NT2/D1 (cell line): Measurements from ENCODE around the gene TMEM234.
"Not testable (repeated sequence)": the region's sequence is repeated elsewhere in the genome, so short reads cannot be mapped to it uniquely, and the experiment has no call there.

ENCODE experiments used
- DNase-seq: peaks from one replicate; pipeline ENCODE4 v3.0.0-alpha.2; 2011; ENCODE audit warnings: low read depth, low spot score
- H3K27me3 ChIP-seq: 2 replicates; pipeline ENCODE4 v1.6.0; 2011; ENCODE audit warnings: mild to moderate bottlenecking; ENCODE audit not compliant: insufficient read length, insufficient read depth
- H3K36me3 ChIP-seq: 2 replicates; pipeline ENCODE4 v1.6.1; 2011; ENCODE audit warnings: mild to moderate bottlenecking, low read length, mixed read lengths; ENCODE audit not compliant: insufficient read depth, insufficient read length
- H3K4me1 ChIP-seq: 2 replicates; pipeline ENCODE4 v1.5.1; 2011; ENCODE audit not compliant: insufficient read depth, insufficient read length
- H3K4me3 ChIP-seq: 2 replicates; pipeline ENCODE4 v1.5.1; 2011; ENCODE audit warnings: low read depth; ENCODE audit not compliant: insufficient read length
- H3K9ac ChIP-seq: 2 replicates; pipeline ENCODE4 v1.6.0; 2011; ENCODE audit warnings: low read depth; ENCODE audit not compliant: insufficient read length
- H3K9me3 ChIP-seq: 2 replicates; pipeline ENCODE4 v1.5.1; 2011; ENCODE audit warnings: mild to moderate bottlenecking, low read length; ENCODE audit not compliant: insufficient read depth
- SUZ12 ChIP-seq: IDR thresholded peaks from 2 replicates; pipeline ENCODE4 v1.6.1; 2011; ENCODE audit not compliant: insufficient read length, insufficient read depth; ENCODE audit errors: extremely low read depth
- YY1 ChIP-seq: IDR thresholded peaks from 2 replicates; pipeline ENCODE4 v1.6.1; 2011; ENCODE audit not compliant: insufficient read length, insufficient read depth
- ZNF274 ChIP-seq: IDR thresholded peaks from 2 replicates; pipeline ENCODE4 v1.6.1; 2011; ENCODE audit warnings: mild to moderate bottlenecking, low read depth, low read length

TMEM234 gene

DNA sequence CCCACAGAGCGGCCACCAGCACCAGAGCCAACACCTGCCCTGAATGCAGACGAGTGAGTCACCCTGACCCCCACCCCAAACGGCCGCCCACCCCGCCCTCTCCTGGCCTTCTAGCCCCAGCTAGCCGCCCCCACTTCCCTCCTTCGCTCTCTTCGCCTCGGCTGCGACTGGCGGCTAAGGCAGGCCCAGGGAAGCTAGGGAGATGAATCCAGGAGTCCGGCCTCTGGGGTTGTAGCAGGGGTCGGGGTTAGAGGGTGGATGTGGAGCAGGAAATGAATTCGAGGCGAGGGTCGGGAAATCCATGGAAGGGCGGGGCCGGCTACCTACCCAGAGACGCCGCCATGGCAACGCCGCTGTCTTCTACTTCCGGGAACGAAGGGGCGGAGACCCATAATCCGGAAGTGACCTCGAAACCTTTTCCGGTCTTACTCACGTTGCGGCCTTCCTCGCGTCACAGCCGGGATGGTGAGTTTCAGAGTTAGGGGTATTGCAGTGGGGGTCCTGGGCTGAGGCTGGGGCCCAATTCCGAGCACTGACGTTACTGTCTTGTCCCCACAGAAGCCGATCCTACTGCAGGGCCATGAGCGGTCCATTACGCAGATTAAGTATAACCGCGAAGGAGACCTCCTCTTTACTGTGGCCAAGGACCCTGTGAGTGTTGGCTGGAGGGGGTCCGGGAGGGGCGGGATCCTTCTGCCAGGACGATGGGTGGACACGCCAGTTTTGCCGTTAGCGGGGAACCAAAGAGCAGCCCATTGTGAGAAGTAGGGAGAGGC is at the start of gene TMEM234, which contains the start of gene EIF3I:
TMEM234 (minus strand) TSS at position 374 of the 776 bp plus-strand sequence; CDS start at position 343, 31 bp downstream.
EIF3I (plus strand) TSS at position 428 of the 776 bp plus-strand sequence; CDS start at position 463, 35 bp downstream.
- Histone ChIP-seq H3K36me3 (peaks cover 67% of the 10 kb centered on the region), H3K9ac (peak within 1 kb of the TSS; percentile 97), H3K4me1 (peaks cover 13% of the 10 kb centered on the region), H3K27me3 (no peaks in the 10 kb centered on the region), H3K4me3 (peak within 1 kb of the TSS; percentile 91), H3K9me3 (no peaks in the 10 kb centered on the region)
- TF ChIP-seq ZNF274, result no peak
- peak; percentile 44 for TF ChIP-seq YY1
- peak; percentile 96 for DNase-seq

DNA sequence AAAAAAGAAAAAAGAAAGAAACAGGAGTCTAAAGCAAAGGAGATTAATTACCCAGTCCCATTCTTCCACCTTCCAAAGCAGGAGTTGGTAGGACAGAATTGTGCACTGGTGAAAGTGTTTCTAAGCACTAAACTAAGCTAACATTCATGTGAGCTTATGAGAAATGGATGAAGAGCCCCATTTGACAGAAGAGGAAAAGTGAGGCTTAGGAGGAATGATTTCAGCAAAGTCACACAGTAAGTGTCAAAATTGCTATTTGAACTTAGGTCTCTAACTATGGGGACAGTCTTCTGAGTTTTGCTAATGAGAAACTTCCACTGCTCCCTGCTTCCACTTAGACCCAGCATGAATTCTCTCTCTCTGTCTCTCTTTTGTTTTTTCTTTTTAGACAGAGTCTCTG is 47.6 kb upstream of the TMEM234 start:
- peaks cover 28% of the 10 kb centered on the region for H3K4me1 ChIP-seq
- no peaks in the 10 kb centered on the region for H3K36me3 ChIP-seq
- no peaks in the 10 kb centered on the region for H3K9me3 ChIP-seq
- TF ChIP-seq SUZ12 (no peak), YY1 (no peak), ZNF274 (no peak)
- H3K27me3 ChIP-seq, result no peaks in the 10 kb centered on the region
- no peak overlapping the region for H3K4me3 ChIP-seq
- no peak overlapping the region for H3K9ac ChIP-seq
- DNase-seq, result no peak

DNA sequence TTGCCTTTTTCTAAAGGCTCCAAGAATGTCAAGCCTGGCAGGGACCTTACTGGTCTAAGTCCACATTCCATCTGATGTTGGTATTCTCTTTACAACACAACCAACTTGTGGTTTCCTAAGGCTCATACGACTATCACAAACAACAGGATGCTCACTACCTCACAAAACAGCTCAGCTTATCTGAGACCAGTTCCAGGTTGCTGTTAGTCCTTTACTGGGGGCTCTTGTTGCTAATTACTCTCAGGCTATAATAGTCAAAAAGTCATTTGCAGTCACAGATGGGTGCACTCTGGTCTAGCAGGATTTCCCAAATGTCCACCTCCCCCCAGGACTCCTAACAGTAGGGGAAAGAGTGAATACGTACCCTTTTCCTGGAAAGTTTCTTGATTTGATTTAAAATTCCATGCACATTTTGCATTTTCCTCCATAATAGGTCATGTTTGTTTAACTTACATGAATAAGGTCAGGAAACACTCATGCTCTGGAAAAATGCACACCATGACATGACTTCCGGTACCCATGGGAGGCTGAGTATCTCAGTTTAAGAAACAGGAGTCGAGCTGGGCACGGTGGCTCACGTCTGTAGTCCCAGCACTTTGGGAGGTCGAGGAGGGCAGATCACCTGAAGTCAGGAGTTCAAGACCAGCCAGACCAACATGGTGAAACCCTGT is 44.9 kb upstream of the TMEM234 start:
- Histone ChIP-seq H3K9ac (no peak overlapping the region), H3K4me3 (no peak overlapping the region), H3K4me1 (peaks cover 14% of the 10 kb centered on the region)

DNA sequence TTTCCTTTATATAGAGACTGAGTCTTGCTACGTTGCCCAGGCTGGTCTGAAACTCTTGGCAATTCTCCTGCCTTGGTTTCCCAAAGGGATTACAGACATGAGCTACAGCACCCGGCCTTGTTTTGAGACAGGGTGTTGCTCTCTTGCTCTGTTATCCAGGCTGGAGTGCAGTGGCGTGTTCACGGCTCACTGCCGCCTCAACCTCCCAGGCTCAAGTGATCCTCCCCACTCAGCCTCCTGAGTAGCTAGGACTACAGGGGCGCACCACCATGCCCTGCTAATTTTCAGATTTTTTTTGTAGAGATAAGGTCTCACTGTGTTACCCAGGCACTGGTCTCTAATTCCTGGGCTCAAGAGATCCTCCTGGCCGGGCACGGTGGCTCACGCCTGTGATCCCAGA is 43.7 kb upstream of the TMEM234 start:
- Histone ChIP-seq H3K9ac (no peak overlapping the region), H3K9me3 (no peaks in the 10 kb centered on the region), H3K4me1 (peaks cover 11% of the 10 kb centered on the region), H3K36me3 (no peaks in the 10 kb centered on the region), H3K27me3 (no peaks in the 10 kb centered on the region), H3K4me3 (no peak overlapping the region)
- DNase-seq, result no peak
- no peak for TF ChIP-seq YY1
- TF ChIP-seq SUZ12, result no peak
- TF ChIP-seq ZNF274, result no peak

More for the DNA sequence above, 44.9 kb upstream of the TMEM234 start:
- no peaks in the 10 kb centered on the region for H3K27me3 ChIP-seq
- H3K36me3 ChIP-seq, result no peaks in the 10 kb centered on the region
- no peak for TF ChIP-seq YY1
- TF ChIP-seq SUZ12, result no peak
- no peak for TF ChIP-seq ZNF274
- no peak for DNase-seq
- H3K9me3 ChIP-seq, result no peaks in the 10 kb centered on the region

DNA sequence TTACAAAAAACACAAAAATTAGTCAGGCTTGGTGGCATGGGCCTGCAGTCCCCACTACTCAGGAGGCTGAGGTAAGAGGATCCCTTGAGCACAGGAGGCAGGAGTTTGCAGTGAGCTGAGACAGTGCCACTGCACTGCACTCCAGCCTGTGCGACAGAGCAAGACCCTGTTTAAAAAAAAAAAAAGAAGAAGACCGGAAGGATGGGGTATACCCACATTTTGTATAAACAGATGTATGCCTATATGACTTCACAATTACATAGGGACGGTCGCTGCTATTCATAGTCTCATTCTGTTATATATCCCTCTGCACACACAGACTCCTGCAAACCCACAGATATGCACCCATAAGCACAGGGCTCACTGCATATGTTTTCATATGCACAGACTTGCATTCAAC is 41.6 kb upstream of the TMEM234 start:
- no peak for DNase-seq
- H3K9ac ChIP-seq, result no peak overlapping the region

DNA sequence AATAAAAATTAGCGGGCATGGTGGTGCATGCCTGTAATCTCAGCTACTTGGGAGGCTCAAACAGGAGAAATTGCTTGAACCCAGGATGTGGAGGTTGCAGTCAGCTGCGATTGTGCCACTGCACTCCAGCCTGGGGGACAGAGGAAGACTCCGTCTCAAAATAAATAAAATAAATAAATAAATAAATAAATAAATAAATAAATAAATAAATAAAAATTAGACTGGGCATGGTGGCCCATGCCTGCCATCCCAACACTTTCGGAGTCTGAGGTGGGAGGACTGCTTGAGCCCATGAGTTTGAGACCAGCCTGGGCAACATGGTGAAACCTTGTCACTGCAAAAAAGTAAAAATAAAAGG is 41.1 kb upstream of the TMEM234 start:
- not testable (repeated sequence) for H3K9ac ChIP-seq, H3K4me3 ChIP-seq, H3K27me3 ChIP-seq, DNase-seq, H3K9me3 ChIP-seq, H3K36me3 ChIP-seq
- H3K4me1 ChIP-seq, result peaks cover 11% of the 10 kb centered on the region

More for the DNA sequence above, 41.6 kb upstream of the TMEM234 start:
- H3K36me3 ChIP-seq, result no peaks in the 10 kb centered on the region
- no peaks in the 10 kb centered on the region for H3K9me3 ChIP-seq
- peaks cover 11% of the 10 kb centered on the region for H3K4me1 ChIP-seq
- no peak overlapping the region for H3K4me3 ChIP-seq
- TF ChIP-seq YY1, result no peak
- TF ChIP-seq SUZ12, result no peak
- TF ChIP-seq ZNF274, result no peak
- H3K27me3 ChIP-seq, result no peaks in the 10 kb centered on the region

DNA sequence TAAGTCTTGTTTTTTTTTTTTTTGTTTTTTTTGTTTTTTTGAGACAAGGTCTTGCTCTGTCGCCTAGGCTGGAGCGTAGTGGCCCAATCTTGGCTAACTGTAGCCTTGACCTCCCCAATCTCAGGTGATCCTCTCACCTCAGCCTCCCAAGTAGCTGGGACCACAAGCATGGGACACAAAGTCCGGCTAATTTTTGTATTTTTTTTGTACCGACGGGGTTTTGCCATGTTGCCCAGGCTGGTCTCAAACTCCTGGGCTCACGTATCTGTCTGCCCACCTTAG is 35.0 kb upstream of the TMEM234 start:
- H3K9me3 ChIP-seq, result no peaks in the 10 kb centered on the region
- no peaks in the 10 kb centered on the region for H3K4me1 ChIP-seq
- no peak overlapping the region for H3K9ac ChIP-seq
- no peaks in the 10 kb centered on the region for H3K27me3 ChIP-seq
- H3K36me3 ChIP-seq, result no peaks in the 10 kb centered on the region
- no peak for TF ChIP-seq ZNF274
- no peak for TF ChIP-seq YY1
- TF ChIP-seq SUZ12, result no peak
- DNase-seq, result no peak
- no peak overlapping the region for H3K4me3 ChIP-seq
